ENCODE measurements around the gene IL1RAPL1. TPM values are rescaled to one million over a fixed set of nuclear protein-coding genes. Genes with fewer than 3 reads are reported as not detected.

The IL1RAPL1 gene
- total RNA-seq, 3 donors from 2014 or later = 0.16 to 0.44 TPM; not detected in 1

GRCh38 chrX:29636331-29636730, 1049.1 kb downstream of the IL1RAPL1 start:
- Histone ChIP-seq H3K36me3 (no peaks in the 10 kb centered on the region), H3K27me3 (peaks cover 0 to 9% of the 10 kb centered on the region in 2 donors), H3K27ac (no peak overlapping the region), H3K4me1 (no peaks in the 10 kb centered on the region), H3K9me3 (no peaks in the 10 kb centered on the region), H3K4me3 (no peak overlapping the region)
- TF ChIP-seq POLR2A (IDR thresholded peaks at IDR 0.05) = no peak
- TF ChIP-seq, protein P1, sequence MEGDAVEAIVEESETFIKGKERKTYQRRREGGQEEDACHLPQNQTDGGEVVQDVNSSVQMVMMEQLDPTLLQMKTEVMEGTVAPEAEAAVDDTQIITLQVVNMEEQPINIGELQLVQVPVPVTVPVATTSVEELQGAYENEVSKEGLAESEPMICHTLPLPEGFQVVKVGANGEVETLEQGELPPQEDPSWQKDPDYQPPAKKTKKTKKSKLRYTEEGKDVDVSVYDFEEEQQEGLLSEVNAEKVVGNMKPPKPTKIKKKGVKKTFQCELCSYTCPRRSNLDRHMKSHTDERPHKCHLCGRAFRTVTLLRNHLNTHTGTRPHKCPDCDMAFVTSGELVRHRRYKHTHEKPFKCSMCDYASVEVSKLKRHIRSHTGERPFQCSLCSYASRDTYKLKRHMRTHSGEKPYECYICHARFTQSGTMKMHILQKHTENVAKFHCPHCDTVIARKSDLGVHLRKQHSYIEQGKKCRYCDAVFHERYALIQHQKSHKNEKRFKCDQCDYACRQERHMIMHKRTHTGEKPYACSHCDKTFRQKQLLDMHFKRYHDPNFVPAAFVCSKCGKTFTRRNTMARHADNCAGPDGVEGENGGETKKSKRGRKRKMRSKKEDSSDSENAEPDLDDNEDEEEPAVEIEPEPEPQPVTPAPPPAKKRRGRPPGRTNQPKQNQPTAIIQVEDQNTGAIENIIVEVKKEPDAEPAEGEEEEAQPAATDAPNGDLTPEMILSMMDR (IDR thresholded peaks at IDR 0.05) = no peak
- intact Hi-C loops (cut with DNase I; ENCODE audit: low total_unique reads) = no loop called here
- no peak for DNase-seq (ENCODE audit: low spot score in 2 of 2)

GRCh38 chrX:29640106-29640505, 1052.9 kb downstream of the IL1RAPL1 start:
- no peaks in the 10 kb centered on the region for H3K36me3 ChIP-seq
- no peaks in the 10 kb centered on the region for H3K4me1 ChIP-seq
- H3K27ac ChIP-seq = no peak overlapping the region
- H3K9me3 ChIP-seq = no peaks in the 10 kb centered on the region
- intact Hi-C loops (cut with DNase I; ENCODE audit: low total_unique reads) = no loop called here
- H3K27me3 ChIP-seq = peaks cover 0 to 18% of the 10 kb centered on the region in 2 donors
- no peak overlapping the region for H3K4me3 ChIP-seq
- TF ChIP-seq POLR2AphosphoS5 (IDR thresholded peaks at IDR 0.05) (no peak), POLR2A (IDR thresholded peaks at IDR 0.05) (no peak)
- TF ChIP-seq, protein P1 (IDR thresholded peaks at IDR 0.05) = no peak
- no peak for DNase-seq (ENCODE audit: low spot score in 2 of 2)

DNA sequence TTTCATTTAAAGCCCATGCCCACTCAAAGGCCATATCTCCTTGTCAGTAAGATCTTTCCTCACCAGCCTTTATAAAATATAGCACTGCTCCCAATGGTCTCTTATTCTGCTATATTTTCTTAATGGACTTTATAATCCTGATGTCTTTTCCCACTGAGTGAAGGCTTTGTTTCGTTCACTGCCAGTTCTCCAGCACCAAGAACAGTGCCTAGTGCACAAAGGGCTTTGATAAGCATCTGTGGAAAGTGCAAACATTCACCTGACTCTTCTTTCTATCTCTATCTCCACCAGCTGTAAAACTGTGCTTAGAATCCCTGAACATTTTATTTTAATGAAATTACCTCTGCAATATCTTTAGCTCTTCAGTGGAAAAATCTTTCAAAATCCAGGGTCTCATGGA, 1054.2 kb downstream of the IL1RAPL1 start:
- no peak overlapping the region for H3K4me3 ChIP-seq
- intact Hi-C loops (cut with DNase I; ENCODE audit: low total_unique reads) = no loop called here
- DNase-seq (ENCODE audit: low spot score in 2 of 2) = no peak
- no peaks in the 10 kb centered on the region for H3K9me3 ChIP-seq
- no peaks in the 10 kb centered on the region for H3K4me1 ChIP-seq
- TF ChIP-seq, protein P1 (IDR thresholded peaks at IDR 0.05) = no peak
- TF ChIP-seq POLR2AphosphoS5 (IDR thresholded peaks at IDR 0.05) = no peak
- no peak for TF ChIP-seq POLR2A (IDR thresholded peaks at IDR 0.05)
- H3K27me3 ChIP-seq = peaks cover 0 to 23% of the 10 kb centered on the region in 2 donors
- no peaks in the 10 kb centered on the region for H3K36me3 ChIP-seq
- H3K27ac ChIP-seq = no peak overlapping the region

GRCh38 chrX:29643181-29643580, 1055.9 kb downstream of the IL1RAPL1 start:
- Histone ChIP-seq H3K27ac (no peak overlapping the region), H3K27me3 (peaks cover 0 to 23% of the 10 kb centered on the region in 2 donors), H3K36me3 (no peaks in the 10 kb centered on the region), H3K4me1 (no peaks in the 10 kb centered on the region), H3K4me3 (no peak overlapping the region), H3K9me3 (no peaks in the 10 kb centered on the region)
- TF ChIP-seq POLR2AphosphoS5 (IDR thresholded peaks at IDR 0.05) = no peak
- no peak for TF ChIP-seq POLR2A (IDR thresholded peaks at IDR 0.05)
- TF ChIP-seq, protein P1 (IDR thresholded peaks at IDR 0.05) = no peak
- intact Hi-C loops (cut with DNase I; ENCODE audit: low total_unique reads) = no loop called here
- DNase-seq (ENCODE audit: low spot score in 2 of 2) = no peak

DNA sequence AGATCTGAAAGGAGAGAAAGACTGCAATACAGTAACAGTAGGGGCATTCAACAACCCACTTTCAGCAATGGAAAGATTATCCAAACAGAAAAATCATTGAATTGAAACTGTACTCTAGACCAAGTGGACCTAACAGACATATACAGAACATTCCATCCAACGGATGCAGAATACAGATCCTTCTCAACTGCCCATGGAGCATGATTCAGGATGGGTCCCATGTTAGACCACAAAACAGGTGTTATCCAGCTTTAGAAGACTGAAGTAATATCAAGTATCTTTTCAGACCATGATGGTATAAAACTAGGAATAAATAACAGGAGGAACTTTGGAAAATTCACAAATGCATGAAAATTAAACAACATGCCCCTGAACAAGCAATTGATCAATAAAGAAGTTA, 1060.9 kb downstream of the IL1RAPL1 start:
- Histone ChIP-seq H3K27me3 (peaks cover 0 to 10% of the 10 kb centered on the region in 2 donors), H3K36me3 (no peaks in the 10 kb centered on the region), H3K4me1 (no peaks in the 10 kb centered on the region), H3K4me3 (no peak overlapping the region), H3K9me3 (peaks cover 0 to 6% of the 10 kb centered on the region in 2 donors), H3K27ac (no peak overlapping the region)
- intact Hi-C loops (cut with DNase I; ENCODE audit: low total_unique reads) = no loop called here
- no peak for DNase-seq (ENCODE audit: low spot score in 2 of 2)
- TF ChIP-seq, protein P1 (IDR thresholded peaks at IDR 0.05) = no peak
- no peak for TF ChIP-seq POLR2AphosphoS5 (IDR thresholded peaks at IDR 0.05)

All from breast epithelium (tissue), 4 donors.